Endothelial cell of umbilical vein (primary cell): ENCODE measurements around the gene SMOC2. TPM values are rescaled to one million over a fixed set of nuclear protein-coding genes. Genes with fewer than 3 reads are reported as not detected.

Experiments used
- BruUV-seq: library from RNA; stranded (reverse); fragments of 400-500 nt; replicated peaks from 2 replicates; lab custom pipeline; 2021; lab: Mats Ljungman, UMichigan
- CTCF ChIA-PET: fragments of 300-600, 350-600 bp; sonication (Branson Sonifier 250); formaldehyde crosslinking; loops from one replicate; lab custom pipeline; 2021; ENCODE audit warnings: antibody characterized with exemption, inconsistent platforms; lab: Charles Lee
- POLR2A ChIA-PET: fragments of 300-600, 350-600 bp; sonication (Branson Sonifier 250); formaldehyde crosslinking; loops from one replicate; lab custom pipeline; 2021; ENCODE audit warnings: antibody characterized with exemption, inconsistent platforms; lab: Charles Lee
- DNase-seq: peaks from one replicate; pipeline ENCODE4 v3.0.0-alpha.2; 2011; ENCODE audit warnings: low read depth, low spot score
- FAIRE-seq: peaks from 2 replicates; lab custom pipeline; 2011; peaks lifted over from hg19 to GRCh38; lab: Jason Lieb, UNC
- H2AFZ ChIP-seq: 2 replicates; pipeline ENCODE4 v1.6.0; 2012; ENCODE audit warnings: low read depth, low read length, control low read depth, inconsistent platforms
- H3K27ac ChIP-seq: 2 replicates; pipeline ENCODE4 v1.5.1; 2011; ENCODE audit warnings: low read depth, mild to moderate bottlenecking, control low read depth, low read length, moderate library complexity; ENCODE audit not compliant: insufficient read depth
- H3K27me3 ChIP-seq, 2 experiments: 2 replicates each; pipeline versions ENCODE4 v1.6.0 to v1.6.1; 2011; ENCODE audit warnings: low read length in 2 of 2, mixed read lengths in 1 of 2; ENCODE audit not compliant: control insufficient read depth in 2 of 2, insufficient read depth in 2 of 2
- H3K36me3 ChIP-seq, 2 experiments: 2 replicates in 1 of 2; 3 replicates in 1 of 2; pipeline ENCODE4 v1.5.1; 2011; ENCODE audit warnings: low read length in 2 of 2, mild to moderate bottlenecking in 1 of 2, moderate library complexity in 1 of 2; ENCODE audit not compliant: control insufficient read depth in 2 of 2, insufficient read depth in 2 of 2; ENCODE audit errors: extremely low read depth in 1 of 2
- H3K4me1 ChIP-seq: 3 replicates; pipeline ENCODE4 v1.5.1; 2011; ENCODE audit warnings: mild to moderate bottlenecking, low read length; ENCODE audit not compliant: control insufficient read depth, insufficient read depth; ENCODE audit errors: extremely low read depth
- H3K4me2 ChIP-seq: 2 replicates; pipeline ENCODE4 v1.6.1; 2011; ENCODE audit warnings: low read length, control low read depth, mixed read lengths; ENCODE audit not compliant: insufficient read depth
- H3K4me3 ChIP-seq, 3 experiments: fragments of 200-600 bp in 1 of 3; sonication (generic), shearing (Covaris generic) in 1 of 3; replicated peaks in 1 of 3; 2 replicates each; pipeline ENCODE4 v1.5.1; 2011 to 2016; ENCODE audit warnings: control low read depth in 3 of 3, low read length in 3 of 3, mild to moderate bottlenecking in 2 of 3, inconsistent platforms in 1 of 3, low read depth in 1 of 3, moderate library complexity in 1 of 3; ENCODE audit not compliant: insufficient read depth in 1 of 3
- H3K79me2 ChIP-seq: 2 replicates; pipeline ENCODE4 v1.6.0; 2012; ENCODE audit warnings: low read length, inconsistent platforms; ENCODE audit not compliant: control insufficient read depth, insufficient read depth
- H3K9ac ChIP-seq: replicated peaks from 2 replicates; pipeline ENCODE3; 2011; ENCODE audit warnings: low read length, control low read depth; ENCODE audit not compliant: insufficient read depth; ENCODE audit errors: extremely low read depth
- H3K9me1 ChIP-seq: replicated peaks from 3 replicates; pipeline ENCODE4 v1.6.0; 2011; ENCODE audit warnings: mild to moderate bottlenecking, low read length; ENCODE audit not compliant: control insufficient read depth, insufficient read depth; ENCODE audit errors: extremely low read depth
- H3K9me3 ChIP-seq: replicated peaks from 2 replicates; pipeline ENCODE4 v1.5.1; 2012; ENCODE audit warnings: low read length, inconsistent platforms; ENCODE audit not compliant: control insufficient read depth, insufficient read depth
- H4K20me1 ChIP-seq: replicated peaks from 2 replicates; pipeline ENCODE3; 2011; ENCODE audit warnings: mild to moderate bottlenecking, low read length; ENCODE audit not compliant: control insufficient read depth, insufficient read depth; ENCODE audit errors: extremely low read depth
- CTCF ChIP-seq, 2 donors: IDR thresholded peaks; 1 replicate in 1 of 2; 2 replicates in 1 of 2; pipeline ENCODE4 v1.5.1; 2011; ENCODE audit warnings: low read length in 2 of 2, mild to moderate bottlenecking in 2 of 2, moderate library complexity in 2 of 2, control low read depth in 1 of 2, inconsistent platforms in 1 of 2, low read depth in 1 of 2; ENCODE audit not compliant: insufficient read depth in 1 of 2; ENCODE audit errors: extremely low read depth in 1 of 2
- EZH2 ChIP-seq: IDR thresholded peaks from 2 replicates; pipeline ENCODE4 v1.6.1; 2012; ENCODE audit warnings: borderline replicate concordance, low read depth, mild to moderate bottlenecking, moderate library complexity, low read length, inconsistent platforms; ENCODE audit not compliant: severe bottlenecking
- FOS ChIP-seq: IDR thresholded peaks from 2 replicates; pipeline ENCODE4 v1.6.1; 2011; ENCODE audit warnings: mild to moderate bottlenecking, low read length, moderate library complexity, borderline replicate concordance; ENCODE audit not compliant: insufficient read depth
- GATA2 ChIP-seq: IDR thresholded peaks from 2 replicates; pipeline ENCODE4 v1.7.0; 2011; ENCODE audit warnings: low read depth, mild to moderate bottlenecking, moderate library complexity, mixed read lengths, low read length; ENCODE audit not compliant: insufficient read length, insufficient read depth
- JUN ChIP-seq: IDR thresholded peaks from 2 replicates; pipeline ENCODE4 v1.6.1; 2011; ENCODE audit warnings: borderline replicate concordance, low read depth; ENCODE audit not compliant: insufficient read length, insufficient read depth
- MAX ChIP-seq: IDR thresholded peaks from 2 replicates; pipeline ENCODE4 v1.6.1; 2011; ENCODE audit not compliant: insufficient read depth, insufficient read length
- MYC ChIP-seq: IDR thresholded peaks from one replicate; pipeline ENCODE4 v1.6.1; 2011; ENCODE audit warnings: mild to moderate bottlenecking, low read depth, low read length
- POLR2A ChIP-seq: IDR thresholded peaks from 2 replicates; pipeline ENCODE4 v1.6.1; 2012; ENCODE audit warnings: low read depth, mild to moderate bottlenecking, control low read depth, low read length
- POLR2AphosphoS5 ChIP-seq: IDR thresholded peaks from 2 replicates; pipeline ENCODE4 v1.6.1; 2012; ENCODE audit warnings: low read depth, mild to moderate bottlenecking, control low read depth, low read length, moderate library complexity; ENCODE audit not compliant: insufficient read depth
- dilution Hi-C: fragments of 300-500 bp; cut with MboI; formaldehyde crosslinking; loops from one replicate; pipeline ENCODE4 v1.15.0; 2019; ENCODE audit warnings: low sequenced_read_pairs; ENCODE audit not compliant: extremely low pct_ligation_motif_present
- intact Hi-C: fragments of 100-400 bp; cut with micrococcal nuclease; formaldehyde crosslinking; loops from one replicate; pipeline ENCODE4 v1.10.0; 2022
- polyA plus RNA-seq, 4 experiments: library from polyadenylated mRNA; depleted of rRNA in 3 of 4; stranded (reverse) in 3 of 4; unstranded in 1 of 4; fragments of >200 nt; gene quantifications; 2 replicates each; pipeline versions ENCODE4 v1.2.1 to v1.2.3, GENCODE V29; 2011 to 2012; ENCODE audit warnings: missing spikeins in 1 of 4
- total RNA-seq: library from RNA; stranded (reverse); gene quantifications from 2 replicates; pipeline ENCODE4 v1.2.3, GENCODE V29; 2021

SMOC2 gene
- total and polyA plus RNA-seq, 2 donors (not counting 3 experiments of a cell fraction or from before 2014, with no cell fraction given): not detected

- H3K9ac ChIP-seq: no peak overlapping the region
- H3K27me3 ChIP-seq: peaks cover 1 to 9% of the 10 kb centered on the region in 2 experiments
- intact Hi-C loops: no loop called here
- no TSS peak for BruUV-seq
- H3K36me3 ChIP-seq: no peaks in the 10 kb centered on the region
- no peak overlapping the region for H3K4me3 ChIP-seq
- H3K9me1 ChIP-seq: no peaks in the 10 kb centered on the region
- dilution Hi-C loops: no loop called here
- H4K20me1 ChIP-seq: no peaks in the 10 kb centered on the region
- H3K27ac ChIP-seq: no peak overlapping the region
- H3K79me2 ChIP-seq: no peaks in the 10 kb centered on the region
- H3K9me3 ChIP-seq: no peaks in the 10 kb centered on the region
- H3K4me2 ChIP-seq: no peak overlapping the region
- ChIA-PET POLR2A (no interaction called here), CTCF (no interaction called here)
- FAIRE-seq (no peak), DNase-seq (no peak)
- no peaks in the 10 kb centered on the region for H3K4me1 ChIP-seq
- no peak overlapping the region for H2AFZ ChIP-seq
- no peak for TF ChIP-seq MYC
- TF ChIP-seq MAX: no peak
- TF ChIP-seq GATA2: no peak
- no peak for TF ChIP-seq CTCF (IDR thresholded peaks at IDR 0.05; ENCODE audit: extremely low read depth in 1 of 2, insufficient read depth in 1 of 2, low read depth in 1 of 2, low read length in 2 of 2)
- TF ChIP-seq EZH2: no peak
- TF ChIP-seq POLR2A: no peak
- TF ChIP-seq FOS: no peak
- TF ChIP-seq JUN: no peak
- TF ChIP-seq POLR2AphosphoS5: no peak
Measured at GRCh38 chr6:168545428-168545827, 104.4 kb downstream of the SMOC2 start.
